Measurements from ENCODE around the gene DTWD2.
"Not testable (repeated sequence)": the region's sequence is repeated elsewhere in the genome, so short reads cannot be mapped to it uniquely, and the experiment has no call there.

DTWD2 gene

GRCh38 chr5:118965890-118966289 is 22.5 kb downstream of the DTWD2 start:
- H3F3A ChIP-seq (ENCODE audit: insufficient read depth, low read length): no peaks in the 10 kb centered on the region
- no peak for TF ChIP-seq EZH2 (IDR thresholded peaks at IDR 0.05; ENCODE audit: borderline replicate concordance, low read length)
- TF ChIP-seq CTCF (IDR thresholded peaks at IDR 0.05; ENCODE audit: low read length): no peak
- H2AFZ ChIP-seq (ENCODE audit: low read length): no peak overlapping the region
- no peaks in the 10 kb centered on the region for H3K79me2 ChIP-seq (ENCODE audit: insufficient read depth, low read length)
- no peak overlapping the region for H3K4me2 ChIP-seq (ENCODE audit: low read length)
- H3K9me3 ChIP-seq (ENCODE audit: low read length): no peaks in the 10 kb centered on the region
- H3K9me2 ChIP-seq (ENCODE audit: low read depth, low read length): no peaks in the 10 kb centered on the region
- no peaks in the 10 kb centered on the region for H4K20me1 ChIP-seq (ENCODE audit: insufficient read depth, low read length)
- H3K27ac ChIP-seq (ENCODE audit: low read depth, low read length, poor library complexity, severe bottlenecking): no peak overlapping the region
- no peaks in the 10 kb centered on the region for H3K27me3 ChIP-seq (ENCODE audit: insufficient read depth, low read length)
- no peaks in the 10 kb centered on the region for H3K36me3 ChIP-seq (ENCODE audit: insufficient read depth, low read length)
- H3K4me3 ChIP-seq (ENCODE audit: low read depth, low read length, poor library complexity, severe bottlenecking): no peak overlapping the region
- no peak overlapping the region for H3K9ac ChIP-seq (ENCODE audit: low read length)
- no peaks in the 10 kb centered on the region for H3K4me1 ChIP-seq (ENCODE audit: insufficient read depth, low read length, severe bottlenecking)

- not testable (repeated sequence) for H3K4me2 ChIP-seq (ENCODE audit: low read length); H3K79me2 ChIP-seq (ENCODE audit: insufficient read depth, low read length); H3K36me3 ChIP-seq (ENCODE audit: insufficient read depth, low read length); H3K4me3 ChIP-seq (ENCODE audit: low read depth, low read length, poor library complexity, severe bottlenecking); H3F3A ChIP-seq (ENCODE audit: insufficient read depth, low read length); H3K9ac ChIP-seq (ENCODE audit: low read length); H3K27me3 ChIP-seq (ENCODE audit: insufficient read depth, low read length); H3K27ac ChIP-seq (ENCODE audit: low read depth, low read length, poor library complexity, severe bottlenecking); H3K4me1 ChIP-seq (ENCODE audit: insufficient read depth, low read length, severe bottlenecking); H3K9me2 ChIP-seq (ENCODE audit: low read depth, low read length); H4K20me1 ChIP-seq (ENCODE audit: insufficient read depth, low read length); H2AFZ ChIP-seq (ENCODE audit: low read length); H3K9me3 ChIP-seq (ENCODE audit: low read length)
These were observed 23.4 kb downstream of the DTWD2 start for GRCh38 chr5:118964970-118965369.

GRCh38 chr5:118964388-118964787 is 24.0 kb downstream of the DTWD2 start:
- H3K27me3 ChIP-seq (ENCODE audit: insufficient read depth, low read length); H3F3A ChIP-seq (ENCODE audit: insufficient read depth, low read length); H3K4me1 ChIP-seq (ENCODE audit: insufficient read depth, low read length, severe bottlenecking); H3K9me3 ChIP-seq (ENCODE audit: low read length); H3K79me2 ChIP-seq (ENCODE audit: insufficient read depth, low read length); H3K4me2 ChIP-seq (ENCODE audit: low read length); H3K9me2 ChIP-seq (ENCODE audit: low read depth, low read length); H2AFZ ChIP-seq (ENCODE audit: low read length); H4K20me1 ChIP-seq (ENCODE audit: insufficient read depth, low read length); H3K36me3 ChIP-seq (ENCODE audit: insufficient read depth, low read length); H3K9ac ChIP-seq (ENCODE audit: low read length); H3K4me3 ChIP-seq (ENCODE audit: low read depth, low read length, poor library complexity, severe bottlenecking); H3K27ac ChIP-seq (ENCODE audit: low read depth, low read length, poor library complexity, severe bottlenecking): not testable (repeated sequence)

GRCh38 chr5:118963169-118963568 is 25.2 kb downstream of the DTWD2 start:
- TF ChIP-seq EZH2 (IDR thresholded peaks at IDR 0.05; ENCODE audit: borderline replicate concordance, low read length): no peak
- no peak overlapping the region for H2AFZ ChIP-seq (ENCODE audit: low read length)
- no peaks in the 10 kb centered on the region for H3K27me3 ChIP-seq (ENCODE audit: insufficient read depth, low read length)
- no peaks in the 10 kb centered on the region for H3F3A ChIP-seq (ENCODE audit: insufficient read depth, low read length)
- H3K36me3 ChIP-seq (ENCODE audit: insufficient read depth, low read length): no peaks in the 10 kb centered on the region
- H3K9me3 ChIP-seq (ENCODE audit: low read length): no peaks in the 10 kb centered on the region
- no peaks in the 10 kb centered on the region for H3K9me2 ChIP-seq (ENCODE audit: low read depth, low read length)
- H3K79me2 ChIP-seq (ENCODE audit: insufficient read depth, low read length): no peaks in the 10 kb centered on the region
- H4K20me1 ChIP-seq (ENCODE audit: insufficient read depth, low read length): no peaks in the 10 kb centered on the region
- H3K4me2 ChIP-seq (ENCODE audit: low read length): no peak overlapping the region
- H3K4me1 ChIP-seq (ENCODE audit: insufficient read depth, low read length, severe bottlenecking): no peaks in the 10 kb centered on the region
- H3K9ac ChIP-seq (ENCODE audit: low read length): no peak overlapping the region
- H3K4me3 ChIP-seq (ENCODE audit: low read depth, low read length, poor library complexity, severe bottlenecking): no peak overlapping the region
- no peak overlapping the region for H3K27ac ChIP-seq (ENCODE audit: low read depth, low read length, poor library complexity, severe bottlenecking)

- Histone ChIP-seq H4K20me1 (ENCODE audit: insufficient read depth, low read length) (no peaks in the 10 kb centered on the region), H3K4me2 (ENCODE audit: low read length) (no peak overlapping the region), H3K27ac (ENCODE audit: low read depth, low read length, poor library complexity, severe bottlenecking) (no peak overlapping the region), H3K79me2 (ENCODE audit: insufficient read depth, low read length) (no peaks in the 10 kb centered on the region), H3F3A (ENCODE audit: insufficient read depth, low read length) (no peaks in the 10 kb centered on the region), H2AFZ (ENCODE audit: low read length) (no peak overlapping the region), H3K4me1 (ENCODE audit: insufficient read depth, low read length, severe bottlenecking) (no peaks in the 10 kb centered on the region), H3K9me3 (ENCODE audit: low read length) (no peaks in the 10 kb centered on the region), H3K4me3 (ENCODE audit: low read depth, low read length, poor library complexity, severe bottlenecking) (no peak overlapping the region), H3K9me2 (ENCODE audit: low read depth, low read length) (no peaks in the 10 kb centered on the region), H3K36me3 (ENCODE audit: insufficient read depth, low read length) (no peaks in the 10 kb centered on the region), H3K27me3 (ENCODE audit: insufficient read depth, low read length) (no peaks in the 10 kb centered on the region), H3K9ac (ENCODE audit: low read length) (no peak overlapping the region)
- TF ChIP-seq EZH2 (IDR thresholded peaks at IDR 0.05; ENCODE audit: borderline replicate concordance, low read length) (no peak), CTCF (IDR thresholded peaks at IDR 0.05; ENCODE audit: low read length) (no peak)
These were observed 27.8 kb downstream of the DTWD2 start for GRCh38 chr5:118960557-118960956.
